Small intestine (tissue), 7 donors: ENCODE results near the gene IL17RC. TPM values are rescaled to one million over a fixed set of nuclear protein-coding genes. Genes with fewer than 3 reads are reported as not detected.
"Not testable (repeated sequence)": the region's sequence is repeated elsewhere in the genome, so short reads cannot be mapped to it uniquely, and the experiment has no call there.

Experiments used
- DNase-seq, 2 donors: peaks; one replicate each; pipeline versions ENCODE4 v3.0.0 to v3.0.0-alpha.2; 2013
- FAIRE-seq: peaks from 2 replicates; lab custom pipeline; 2012; peaks lifted over from hg19 to GRCh38; lab: Jason Lieb, UNC
- H3K27ac ChIP-seq, 3 donors: one replicate each; pipeline ENCODE4 v1.5.1; 2013; ENCODE audit warnings: low read length in 2 of 3, mild to moderate bottlenecking in 2 of 3, control low read depth in 1 of 3, inconsistent platforms in 1 of 3, low read depth in 1 of 3, moderate library complexity in 1 of 3
- H3K27me3 ChIP-seq, 3 donors: one replicate each; pipeline ENCODE4 v1.6.1; 2013; ENCODE audit warnings: low read length in 3 of 3, inconsistent platforms in 1 of 3; ENCODE audit not compliant: control insufficient read depth in 3 of 3, insufficient read depth in 3 of 3
- H3K36me3 ChIP-seq, 3 donors: one replicate each; pipeline ENCODE4 v1.6.1; 2013; ENCODE audit warnings: low read length in 3 of 3, inconsistent platforms in 1 of 3, low read depth in 1 of 3, mild to moderate bottlenecking in 1 of 3, moderate library complexity in 1 of 3; ENCODE audit not compliant: control insufficient read depth in 3 of 3, insufficient read depth in 2 of 3
- H3K4me1 ChIP-seq, 3 donors: one replicate each; pipeline ENCODE4 v1.6.1; 2013; ENCODE audit warnings: low read length in 2 of 3, inconsistent platforms in 1 of 3, low read depth in 1 of 3, mild to moderate bottlenecking in 1 of 3, moderate library complexity in 1 of 3; ENCODE audit not compliant: control insufficient read depth in 3 of 3, insufficient read depth in 2 of 3
- H3K4me3 ChIP-seq, 3 donors: one replicate each; pipeline ENCODE4 v1.5.1; 2013; ENCODE audit warnings: low read length in 3 of 3, control low read depth in 1 of 3, inconsistent platforms in 1 of 3, low read depth in 1 of 3, mild to moderate bottlenecking in 1 of 3, moderate library complexity in 1 of 3
- H3K9me3 ChIP-seq, 2 donors: one replicate each; pipeline ENCODE4 v1.6.1; 2013; ENCODE audit warnings: low read depth in 1 of 2, low read length in 1 of 2; ENCODE audit not compliant: control insufficient read depth in 2 of 2, insufficient read depth in 1 of 2
- WGBS, 3 donors: extraction: QIAGEN DNeasy Blood & Tissue Kit; methylation state at CpG; one replicate each; pipeline ENCODE4 v1.1.7; 2013; 5-methylcytosine and 5-hydroxymethylcytosine counted together
- polyA plus RNA-seq, 4 donors: library from polyadenylated mRNA; stranded (reverse) in 3 of 4; unstranded in 1 of 4; fragments of 200-250 nt in 3 of 4; fragments of 120-200 nt in 1 of 4; gene quantifications; one replicate each; pipeline versions ENCODE4 v1.2.1 to v1.2.3, GENCODE V29; 2013
- donor health status: healthy with polysubstance abuse.
- donor health status: control.
- donor health status: control.
- donor health status: Bipolar disorder and iron deficiency.
- donor health status: healthy.

The IL17RC gene
- polyA plus RNA-seq, 4 donors, result 35.7 to 96.2 (median 41.3) TPM

- WGBS, 3 donors, result 80 to 90% (median 82%) methylated on average over 3 of the region's 3 CpGs
- no peak overlapping the region for H3K27ac ChIP-seq
- peaks cover 5 to 20% (median 6%) of the 10 kb centered on the region in 3 donors for H3K4me1 ChIP-seq
- DNase-seq, result no peak
- H3K9me3 ChIP-seq, result no peaks in the 10 kb centered on the region
- H3K36me3 ChIP-seq, result peaks cover 3 to 18% (median 3%) of the 10 kb centered on the region in 3 donors
- no peak overlapping the region for H3K4me3 ChIP-seq
- H3K27me3 ChIP-seq, result no peaks in the 10 kb centered on the region
- FAIRE-seq, result no peak
Observed at GRCh38 chr3:9888540-9888939, 28.4 kb upstream of the IL17RC start.

GRCh38 chr3:9889405-9889804 lies 27.5 kb upstream of the IL17RC start:
- no peak for FAIRE-seq
- Histone ChIP-seq H3K27ac (no peak overlapping the region), H3K36me3 (peaks cover 3 to 19% (median 3%) of the 10 kb centered on the region in 3 donors), H3K4me1 (peaks cover 6 to 12% (median 7%) of the 10 kb centered on the region in 3 donors), H3K4me3 (no peak overlapping the region), H3K9me3 (no peaks in the 10 kb centered on the region), H3K27me3 (no peaks in the 10 kb centered on the region)
- DNase-seq, result no peak
- WGBS, 3 donors, result 75 to 86% (median 84%) methylated on average over 5 of the region's 5 CpGs

- 0 to 1% (median 1%) methylated on average over 56 to 62 of the region's 62 CpGs for WGBS, 3 donors
- H3K4me3 ChIP-seq, result peak within 1 kb of the TSS; percentile 64 to 99 (median 74)
- FAIRE-seq (no peak), DNase-seq (peak; percentile 94 to 96)
- H3K27me3 ChIP-seq, result no peaks in the 10 kb centered on the region
- peaks cover 5 to 9% (median 7%) of the 10 kb centered on the region in 3 donors for H3K4me1 ChIP-seq
- peaks cover 3 to 22% (median 3%) of the 10 kb centered on the region in 3 donors for H3K36me3 ChIP-seq
- peak within 1 kb of the TSS; percentile 92 to 95 (median 94) for H3K27ac ChIP-seq
- H3K9me3 ChIP-seq, result no peaks in the 10 kb centered on the region
Observed at GRCh38 chr3:9890249-9891071, 26.4 kb upstream of the IL17RC start, which contains the start of gene JAGN1. Gene JAGN1 (plus strand): TSS chr3:9890610. CDS start chr3:9890723, 113 bp downstream.

DNA sequence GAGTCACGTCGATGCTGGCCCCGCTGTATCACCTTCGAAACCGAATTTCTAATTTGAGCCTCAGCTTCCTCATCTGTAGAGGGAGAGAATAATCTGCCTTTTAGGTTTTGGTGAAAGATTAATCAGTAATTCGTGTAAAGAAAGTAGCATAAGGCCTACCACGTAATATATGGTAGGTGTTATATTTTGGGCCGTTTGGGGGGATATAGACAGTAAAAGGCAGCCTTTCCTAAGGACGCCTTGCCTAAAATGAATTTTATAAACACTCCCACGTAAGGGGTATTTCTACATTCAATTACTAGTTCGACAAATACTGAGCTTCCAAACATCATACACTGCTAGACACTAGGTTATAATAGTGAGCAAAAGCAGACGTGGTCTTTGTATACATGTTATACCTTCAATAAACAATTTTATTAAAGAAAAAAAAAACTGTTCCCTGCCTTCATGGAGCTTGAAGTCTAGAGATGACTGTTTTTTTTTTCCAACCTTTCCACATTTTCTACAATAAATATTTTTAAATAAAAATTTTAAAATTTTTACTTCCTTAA lies 25.8 kb upstream of the IL17RC start:
- Histone ChIP-seq H3K9me3 (no peaks in the 10 kb centered on the region), H3K36me3 (peaks cover 3 to 22% (median 3%) of the 10 kb centered on the region in 3 donors), H3K27me3 (no peaks in the 10 kb centered on the region), H3K4me3 (peak overlapping the region; percentile 64 to 99 (median 74)), H3K27ac (peak overlapping the region; percentile 92 to 95 (median 94)), H3K4me1 (peaks cover 7 to 9% (median 8%) of the 10 kb centered on the region in 3 donors)
- DNase-seq (no peak), FAIRE-seq (no peak)
- 2 to 5% (median 4%) methylated on average over 12 of the region's 12 CpGs for WGBS, 3 donors

DNA sequence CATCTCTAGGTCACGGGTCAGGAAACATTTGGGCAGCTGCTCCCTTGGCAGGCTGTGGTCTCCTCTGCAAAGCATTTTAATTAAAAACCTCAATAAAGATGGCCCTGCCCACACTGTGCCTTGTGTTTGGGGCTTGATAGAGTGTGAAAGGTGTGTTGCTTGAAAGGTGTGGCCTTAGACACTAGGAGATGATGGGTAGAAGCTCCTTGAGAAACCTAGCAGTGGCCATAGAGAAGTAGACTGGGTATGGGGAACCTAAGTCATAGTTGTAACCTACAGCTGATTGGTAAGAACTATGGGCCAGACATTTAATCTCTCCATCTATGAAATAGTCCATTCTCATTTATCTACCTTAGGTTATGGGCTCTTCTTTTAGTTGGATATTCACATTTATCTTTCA lies 23.2 kb upstream of the IL17RC start:
- peaks cover 9 to 32% (median 13%) of the 10 kb centered on the region in 3 donors for H3K4me1 ChIP-seq
- H3K27me3 ChIP-seq, result no peaks in the 10 kb centered on the region
- H3K4me3 ChIP-seq, result no peak overlapping the region
- DNase-seq (no peak), FAIRE-seq (no peak)
- H3K36me3 ChIP-seq, result peaks cover 3 to 22% (median 3%) of the 10 kb centered on the region in 3 donors
- WGBS, 3 donors, result 80 to 97% (median 89%) methylated on average over 1 of the region's 1 CpG
- H3K9me3 ChIP-seq, result no peaks in the 10 kb centered on the region
- H3K27ac ChIP-seq, result peak overlapping the region in 2 of 3 donors; percentile 73

- H3K27ac ChIP-seq, result peak overlapping the region in 1 of 3 donors; percentile 95
- FAIRE-seq, result not testable (repeated sequence)
- WGBS, 3 donors, result 92 to 94% (median 92%) methylated on average over 3 of the region's 3 CpGs
Observed at GRCh38 chr3:9895715-9896114, 21.2 kb upstream of the IL17RC start.

GRCh38 chr3:9896755-9897407 lies 20.0 kb upstream of the IL17RC start:
- not testable (repeated sequence) for H3K9me3 ChIP-seq, H3K27me3 ChIP-seq, FAIRE-seq, H3K4me3 ChIP-seq
- H3K4me1 ChIP-seq, result peaks cover 5 to 48% (median 14%) of the 10 kb centered on the region in 3 donors
- H3K27ac ChIP-seq, result peak overlapping the region; percentile 81 to 95 (median 87)
- 23 to 72% (median 50%) methylated on average over 8 to 10 of the region's 10 CpGs for WGBS, 3 donors
- peaks cover 3 to 18% (median 3%) of the 10 kb centered on the region in 3 donors for H3K36me3 ChIP-seq
- peak; percentile 62 to 64 for DNase-seq

More at GRCh38 chr3:9895715-9896114, 21.2 kb upstream of the IL17RC start:
- peaks cover 3 to 22% (median 3%) of the 10 kb centered on the region in 3 donors for H3K36me3 ChIP-seq
- H3K4me1 ChIP-seq, result peaks cover 9 to 42% (median 13%) of the 10 kb centered on the region in 3 donors
- not testable (repeated sequence) for DNase-seq, H3K4me3 ChIP-seq, H3K9me3 ChIP-seq, H3K27me3 ChIP-seq
